ENCODE measurements around the gene UBE2K. TPM values are rescaled to one million over a fixed set of nuclear protein-coding genes. Genes with fewer than 3 reads are reported as not detected.
"Not testable (repeated sequence)": the region's sequence is repeated elsewhere in the genome, so short reads cannot be mapped to it uniquely, and the experiment has no call there.

Gene UBE2K
- total RNA-seq, 1 experiment from 2014 or later, result 38.9 TPM

- H4K20me1 ChIP-seq (ENCODE audit: low read length), result 0 out of 2 replicates have a peak, but pooled peaks cover 9% of the 10 kb centered on the region
- peaks cover 12% of the 10 kb centered on the region for H3K4me1 ChIP-seq (ENCODE audit: insufficient read depth, low read length)
- TF ChIP-seq EZH2phosphoT487 (IDR thresholded peaks at IDR 0.05; ENCODE audit: borderline replicate concordance, low read length) (no peak), EZH2 (IDR thresholded peaks at IDR 0.05; ENCODE audit: low read length, unreplicated experiment) (no peak), CTCF (conservative IDR thresholded peaks at IDR 0.05; ENCODE audit: low read depth, low read length) (no peak)
- no peak overlapping the region for H3K4me2 ChIP-seq (ENCODE audit: low read length)
- peaks cover 90% of the 10 kb centered on the region for H3K79me2 ChIP-seq (ENCODE audit: low read length)
- no peak for DNase-seq
- POLR2A ChIA-PET (ENCODE audit: unreplicated experiment), result interaction anchor here (0.7 kb wide), 1 partner anchor 34 kb away, joined by 4 read pairs; no protein-coding TSS in a partner anchor
- no peaks in the 10 kb centered on the region for H3K27me3 ChIP-seq (ENCODE audit: low read length)
- peaks cover 3% of the 10 kb centered on the region for H3K36me3 ChIP-seq (ENCODE audit: low read depth, low read length)
- H3K4me3 ChIP-seq (ENCODE audit: low read length), result no peak overlapping the region
- H3K27ac ChIP-seq (ENCODE audit: low read length), result peak overlapping the region; percentile 19; the same call in 1 of the 2 replicates
- intact Hi-C loops (cut with micrococcal nuclease), result no loop called here
- no peaks in the 10 kb centered on the region for H3K9me3 ChIP-seq (ENCODE audit: low read length)
- no peaks in the 10 kb centered on the region for H3K9me2 ChIP-seq (replicated peaks; ENCODE audit: low read length)
- H2AFZ ChIP-seq (ENCODE audit: low read length), result no peak overlapping the region
- no peak for ATAC-seq
- CTCF ChIA-PET, result interaction anchor here (0.5 kb wide), 1 partner anchor 1239 kb away, joined by 3 read pairs; no protein-coding TSS in a partner anchor
- no TSS peak for BruUV-seq (replicated peaks)
- H3F3A ChIP-seq (ENCODE audit: low read length, unreplicated experiment), result no peaks in the 10 kb centered on the region
- H3K9ac ChIP-seq (ENCODE audit: low read length), result no peak overlapping the region
Observed at GRCh38 chr4:39731908-39732307, 34.0 kb downstream of the UBE2K start.

GRCh38 chr4:39732728-39733127 is 34.8 kb downstream of the UBE2K start:
- H3K9me2 ChIP-seq (replicated peaks; ENCODE audit: low read length), result no peaks in the 10 kb centered on the region
- H3K79me2 ChIP-seq (ENCODE audit: low read length), result peaks cover 90% of the 10 kb centered on the region
- no TSS peak for BruUV-seq (replicated peaks)
- H3K27ac ChIP-seq (ENCODE audit: low read length), result peak overlapping the region; percentile 19; the same call in 1 of the 2 replicates
- H3K27me3 ChIP-seq (ENCODE audit: low read length), result no peaks in the 10 kb centered on the region
- H3K4me1 ChIP-seq (ENCODE audit: insufficient read depth, low read length), result peaks cover 12% of the 10 kb centered on the region
- ChIA-PET CTCF (interaction anchor here (0.5 kb wide), 1 partner anchor 1239 kb away, joined by 3 read pairs; no protein-coding TSS in a partner anchor), POLR2A (ENCODE audit: unreplicated experiment) (no interaction called here)
- peaks cover 3% of the 10 kb centered on the region; the same call in 1 of the 2 replicates for H3K36me3 ChIP-seq (ENCODE audit: low read depth, low read length)
- H4K20me1 ChIP-seq (ENCODE audit: low read length), result 0 out of 2 replicates have a peak, but pooled peaks cover 9% of the 10 kb centered on the region
- H3K4me2 ChIP-seq (ENCODE audit: low read length), result 0 out of 2 replicates have a peak overlapping the region, but pooled peaks have one; percentile 1
- peak; percentile 56 for DNase-seq
- H3K9ac ChIP-seq (ENCODE audit: low read length), result no peak overlapping the region
- no peak overlapping the region for H2AFZ ChIP-seq (ENCODE audit: low read length)
- H3K4me3 ChIP-seq (ENCODE audit: low read length), result no peak overlapping the region
- intact Hi-C loops (cut with micrococcal nuclease), result no loop called here
- H3K9me3 ChIP-seq (ENCODE audit: low read length), result no peaks in the 10 kb centered on the region
- TF ChIP-seq EZH2 (IDR thresholded peaks at IDR 0.05; ENCODE audit: low read length, unreplicated experiment), result no peak
- H3F3A ChIP-seq (ENCODE audit: low read length, unreplicated experiment), result no peaks in the 10 kb centered on the region
- ATAC-seq, result peak; percentile 85

GRCh38 chr4:39739591-39739990 is 41.7 kb downstream of the UBE2K start:
- H3F3A ChIP-seq (ENCODE audit: low read length, unreplicated experiment); H3K9me2 ChIP-seq (replicated peaks; ENCODE audit: low read length); BruUV-seq (replicated peaks); POLR2A ChIA-PET (ENCODE audit: unreplicated experiment); ATAC-seq; H4K20me1 ChIP-seq (ENCODE audit: low read length); H3K27ac ChIP-seq (ENCODE audit: low read length); DNase-seq; H3K4me3 ChIP-seq (ENCODE audit: low read length); H3K4me1 ChIP-seq (ENCODE audit: insufficient read depth, low read length); H3K9me3 ChIP-seq (ENCODE audit: low read length); H3K9ac ChIP-seq (ENCODE audit: low read length); H3K27me3 ChIP-seq (ENCODE audit: low read length); CTCF ChIA-PET; intact Hi-C loops (cut with micrococcal nuclease); H2AFZ ChIP-seq (ENCODE audit: low read length); H3K4me2 ChIP-seq (ENCODE audit: low read length); H3K36me3 ChIP-seq (ENCODE audit: low read depth, low read length): not testable (repeated sequence)
- H3K79me2 ChIP-seq (ENCODE audit: low read length), result peaks cover 34% of the 10 kb centered on the region

- no peak overlapping the region for H3K27ac ChIP-seq (ENCODE audit: low read length)
- H3K36me3 ChIP-seq (ENCODE audit: low read depth, low read length), result peaks cover 5% of the 10 kb centered on the region; the same call in 1 of the 2 replicates
- H3K9me2 ChIP-seq (replicated peaks; ENCODE audit: low read length), result no peaks in the 10 kb centered on the region
- H3K27me3 ChIP-seq (ENCODE audit: low read length), result no peaks in the 10 kb centered on the region
- no peak overlapping the region for H3K4me2 ChIP-seq (ENCODE audit: low read length)
- intact Hi-C loops (cut with micrococcal nuclease), result no loop called here
- H2AFZ ChIP-seq (ENCODE audit: low read length), result no peak overlapping the region
- H3K9me3 ChIP-seq (ENCODE audit: low read length), result no peaks in the 10 kb centered on the region
- BruUV-seq (replicated peaks), result no TSS peak
- no peak overlapping the region for H3K9ac ChIP-seq (ENCODE audit: low read length)
- ChIA-PET CTCF (no interaction called here), POLR2A (ENCODE audit: unreplicated experiment) (no interaction called here)
- peaks cover 23% of the 10 kb centered on the region for H3K79me2 ChIP-seq (ENCODE audit: low read length)
- no peak for TF ChIP-seq EZH2 (IDR thresholded peaks at IDR 0.05; ENCODE audit: low read length, unreplicated experiment)
- TF ChIP-seq EZH2phosphoT487 (IDR thresholded peaks at IDR 0.05; ENCODE audit: borderline replicate concordance, low read length), result no peak
- no peak for TF ChIP-seq CTCF (conservative IDR thresholded peaks at IDR 0.05; ENCODE audit: low read depth, low read length)
- no peak overlapping the region for H3K4me3 ChIP-seq (ENCODE audit: low read length)
- DNase-seq, result no peak
- no peaks in the 10 kb centered on the region for H3F3A ChIP-seq (ENCODE audit: low read length, unreplicated experiment)
- H4K20me1 ChIP-seq (ENCODE audit: low read length), result no peaks in the 10 kb centered on the region
- ATAC-seq, result no peak
- no peaks in the 10 kb centered on the region for H3K4me1 ChIP-seq (ENCODE audit: insufficient read depth, low read length)
Observed at GRCh38 chr4:39741401-39741800, 43.5 kb downstream of the UBE2K start.

Data from PC-3 (cell line).